Cardiac muscle cell (in vitro differentiated cells and primary cell): Measurements from ENCODE around the gene FBXL5. TPM values are rescaled to one million over a fixed set of nuclear protein-coding genes. Genes with fewer than 3 reads are reported as not detected.

Experiments
- DNase-seq, 2 donors: peaks; one replicate each; pipeline versions ENCODE4 v3.0.0 to v3.0.0-alpha.2; 2010 to 2017; ENCODE audit warnings: low read depth in 1 of 2, low spot score in 1 of 2
- H3K27ac ChIP-seq: fragments of 200-600 bp; sonication (generic); 2 replicates; pipeline ENCODE4 v1.5.1; 2016
- H3K27me3 ChIP-seq: fragments of 200-600 bp; sonication (generic); 2 replicates; pipeline ENCODE4 v1.6.0; 2016; ENCODE audit warnings: control low read depth
- H3K36me3 ChIP-seq: fragments of 200-600 bp; sonication (generic); 2 replicates; pipeline ENCODE4 v1.5.1; 2016; ENCODE audit warnings: control low read depth
- H3K4me1 ChIP-seq: fragments of 200-600 bp; sonication (generic); 2 replicates; pipeline ENCODE4 v1.8.1; 2017; ENCODE audit warnings: low read depth, mild to moderate bottlenecking, mixed run types
- H3K4me3 ChIP-seq: fragments of 200-600 bp; sonication (generic); 2 replicates; pipeline ENCODE4 v1.5.1; 2016; ENCODE audit warnings: mild to moderate bottlenecking
- H3K9me3 ChIP-seq: fragments of 200-600 bp; sonication (generic); 2 replicates; pipeline ENCODE4 v1.5.1; 2017; ENCODE audit warnings: low read depth, mild to moderate bottlenecking, control low read depth
- CTCF ChIP-seq: IDR thresholded peaks from 2 replicates; pipeline ENCODE4 v1.5.1; 2012; ENCODE audit warnings: low read depth, mild to moderate bottlenecking, low read length
- polyA plus RNA-seq: library from polyadenylated mRNA; unstranded; fragments of >200 nt; fragmentation: Nextera tagmentation; extraction: Ambion mirVana; gene quantifications from 2 replicates; pipeline ENCODE4 v1.2.1, GENCODE V29; 2016
- total RNA-seq: library from RNA; depleted of rRNA; stranded (reverse); fragments of >200 nt; gene quantifications from 2 replicates; pipeline ENCODE4 v1.2.3, GENCODE V29; 2016

The FBXL5 gene
- total and polyA plus RNA-seq, 2 experiments from 2014 or later, result 39.0 to 66.3 TPM

DNA sequence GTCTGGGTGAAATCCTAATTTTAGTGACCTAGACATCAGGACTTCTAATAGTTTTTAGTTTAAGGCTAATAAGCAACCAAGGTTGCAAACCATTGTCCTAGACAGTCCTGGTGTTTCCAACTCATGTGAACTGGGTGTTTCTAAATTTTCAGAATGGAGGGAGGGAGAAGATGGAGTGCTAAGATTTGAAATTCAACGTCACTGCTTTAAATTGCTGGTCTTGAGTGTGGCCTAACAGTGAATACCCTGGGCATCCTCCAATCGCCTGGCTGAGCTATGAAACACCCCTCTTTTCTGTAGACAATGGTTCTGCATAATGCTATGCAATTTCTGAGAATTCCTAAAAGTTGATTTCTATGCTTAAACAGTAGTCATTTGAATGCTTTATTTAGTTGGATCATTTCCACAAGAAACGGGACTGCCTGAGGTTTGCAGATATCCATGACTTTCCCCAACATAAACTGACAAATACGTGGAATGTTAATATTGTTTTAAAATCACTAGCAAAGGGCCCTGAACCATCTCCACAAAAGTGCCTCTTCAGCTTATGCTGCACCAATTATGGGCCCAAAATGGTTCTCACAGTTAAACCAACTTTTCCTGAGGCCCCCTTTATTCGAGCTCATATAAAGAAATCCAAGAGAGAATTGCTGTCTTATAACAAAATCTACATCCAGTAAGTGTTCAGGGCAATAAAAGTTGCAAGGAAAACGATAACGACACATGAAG is 1.1 kb downstream of the FBXL5 start:
- H3K36me3 ChIP-seq, result no peaks in the 10 kb centered on the region
- no peaks in the 10 kb centered on the region for H3K27me3 ChIP-seq
- peak; percentile 42 to 83 for DNase-seq
- no peaks in the 10 kb centered on the region for H3K9me3 ChIP-seq
- H3K27ac ChIP-seq, result peak overlapping the region; percentile 98
- H3K4me3 ChIP-seq, result peak overlapping the region; percentile 91
- no peak for TF ChIP-seq CTCF
- peaks cover 35% of the 10 kb centered on the region for H3K4me1 ChIP-seq

DNA sequence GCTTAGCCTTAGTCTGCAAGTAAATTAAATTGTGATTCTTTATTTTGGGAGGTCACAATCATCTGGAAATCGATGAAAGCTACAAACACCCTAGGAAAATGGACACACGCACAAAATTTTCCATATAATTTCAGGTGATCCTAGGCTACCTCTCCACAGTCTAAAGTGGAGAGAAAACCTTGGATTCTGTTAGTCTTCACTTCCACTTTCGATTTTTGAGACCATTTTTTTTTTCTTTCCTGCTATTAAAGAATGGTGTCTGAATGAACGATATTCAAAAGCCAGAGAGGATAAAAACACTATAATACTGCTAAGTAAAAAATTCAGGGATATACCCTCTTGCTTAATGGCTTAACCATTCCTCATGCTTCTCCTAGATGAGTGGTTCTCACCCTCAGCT is 1.7 kb downstream of the FBXL5 start:
- Histone ChIP-seq H3K27ac (peak overlapping the region; percentile 98), H3K9me3 (no peaks in the 10 kb centered on the region), H3K27me3 (no peaks in the 10 kb centered on the region), H3K4me1 (peaks cover 35% of the 10 kb centered on the region), H3K4me3 (peak overlapping the region; percentile 91), H3K36me3 (no peaks in the 10 kb centered on the region)
- TF ChIP-seq CTCF, result no peak
- no peak for DNase-seq

- no peak for TF ChIP-seq CTCF
- DNase-seq, result peak in 1 of 2 donors; percentile 45
- H3K4me1 ChIP-seq, result peaks cover 35% of the 10 kb centered on the region
- H3K9me3 ChIP-seq, result no peaks in the 10 kb centered on the region
- H3K4me3 ChIP-seq, result peak overlapping the region; percentile 91
- no peaks in the 10 kb centered on the region for H3K36me3 ChIP-seq
- peak overlapping the region; percentile 98 for H3K27ac ChIP-seq
- H3K27me3 ChIP-seq, result no peaks in the 10 kb centered on the region
Observed at GRCh38 chr4:15652841-15653240, 2.3 kb downstream of the FBXL5 start.

DNA sequence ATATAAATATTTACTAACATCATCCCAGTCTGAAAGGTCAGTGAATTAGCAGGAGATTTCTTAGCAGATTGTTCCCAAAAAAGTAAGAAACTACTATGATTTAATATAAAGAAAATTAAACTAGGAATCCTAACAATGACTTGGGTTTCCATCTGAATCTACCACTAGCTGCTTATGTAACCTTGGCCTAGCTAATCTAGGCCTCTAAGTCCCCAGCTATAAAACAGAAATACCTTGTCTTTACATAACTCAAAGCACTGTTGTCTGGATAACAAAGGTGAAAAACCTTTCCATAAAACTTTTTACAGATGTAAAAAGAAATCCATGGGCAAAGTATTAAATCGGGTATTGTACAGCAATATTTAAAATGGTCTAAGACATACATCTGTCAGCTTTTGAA is 3.0 kb downstream of the FBXL5 start:
- Histone ChIP-seq H3K36me3 (no peaks in the 10 kb centered on the region), H3K4me1 (peaks cover 35% of the 10 kb centered on the region), H3K27ac (peak overlapping the region; percentile 98), H3K27me3 (no peaks in the 10 kb centered on the region), H3K4me3 (no peak overlapping the region), H3K9me3 (no peaks in the 10 kb centered on the region)
- no peak for TF ChIP-seq CTCF
- no peak for DNase-seq

GRCh38 chr4:15651676-15652075 is 3.5 kb downstream of the FBXL5 start:
- Histone ChIP-seq H3K27ac (peak overlapping the region; percentile 98), H3K27me3 (no peaks in the 10 kb centered on the region), H3K36me3 (no peaks in the 10 kb centered on the region), H3K9me3 (no peaks in the 10 kb centered on the region), H3K4me3 (no peak overlapping the region), H3K4me1 (peaks cover 35% of the 10 kb centered on the region)
- DNase-seq, result no peak
- TF ChIP-seq CTCF, result no peak
